Adrenal gland (tissue), 12 donors: Measurements from ENCODE around the gene ANO6. TPM values are rescaled to one million over a fixed set of nuclear protein-coding genes. Genes with fewer than 3 reads are reported as not detected.

Experiments used
- DNase-seq, 7 donors: peaks; one replicate each; pipeline ENCODE4 v3.0.0-alpha.2; 2019 to 2020
- H3K27ac ChIP-seq, 5 donors: fragments of 200-600 bp; sonication (generic) in 4 of 5; 1 replicate in 3 of 5; 2 replicates in 2 of 5; pipeline versions ENCODE4 v1.5.1 to v1.8.0; 2016 to 2020; ENCODE audit warnings: mild to moderate bottlenecking in 1 of 5
- H3K27me3 ChIP-seq: fragments of 200-600 bp; 2 replicates; pipeline ENCODE4 v1.8.0; 2021
- H3K36me3 ChIP-seq, 2 donors: fragments of 200-600 bp; replicated peaks in 1 of 2; 1 replicate in 1 of 2; 2 replicates in 1 of 2; pipeline versions ENCODE4 v1.5.1 to v1.8.0; 2018 to 2022
- H3K4me1 ChIP-seq, 2 donors: fragments of 200-600 bp; replicated peaks in 1 of 2; 1 replicate in 1 of 2; 2 replicates in 1 of 2; pipeline versions ENCODE4 v1.5.1 to v1.8.0; 2018 to 2021
- H3K4me3 ChIP-seq, 4 donors: fragments of 200-600 bp; sonication (generic) in 3 of 4; one replicate each; pipeline ENCODE4 v1.5.1; 2016 to 2018
- H3K9me3 ChIP-seq, 3 donors: fragments of 200-600 bp; sonication (generic) in 1 of 3; replicated peaks in 1 of 3; 1 replicate in 2 of 3; 2 replicates in 1 of 3; pipeline versions ENCODE4 v1.5.1 to v1.8.0; 2016 to 2021
- POLR2A ChIP-seq, 2 donors: fragments of 450-650 bp; IDR thresholded peaks; one replicate each; pipeline ENCODE4 v1.6.1; 2017; ENCODE audit warnings: antibody characterized with exemption in 2 of 2, mild to moderate bottlenecking in 2 of 2, moderate library complexity in 1 of 2
- WGBS, 4 donors: extraction: QIAGEN DNeasy Blood & Tissue Kit in 2 of 4; methylation state at CpG; one replicate each; pipeline versions ENCODE4 v1.1.5 to v1.1.7; 2013 to 2017; 5-methylcytosine and 5-hydroxymethylcytosine counted together
- intact Hi-C, 2 donors: fragments of 100-400 bp; cut with DNase I; formaldehyde crosslinking; loops; one replicate each; pipeline versions ENCODE4 v1.14.1 to v1.15.0; 2022 to 2023
- polyA plus RNA-seq, 3 donors: library from polyadenylated mRNA; stranded (reverse); fragments of 200-250 nt in 2 of 3; fragments of 350-450 nt in 1 of 3; fragmentation: Illumina TruSeq in 1 of 3; extraction: RNeasy Lipid Tissue Mini Kit (QIAGEN cat#74804) in 1 of 3; gene quantifications; one replicate each; pipeline ENCODE4 v1.2.3, GENCODE V29; 2013 to 2014
- total RNA-seq, 9 donors: library from RNA; depleted of rRNA in 4 of 9; stranded (reverse); fragments of >200 nt in 4 of 9; fragments of 120-200 nt in 1 of 9; fragmentation: NEBNext Ultra II Directional in 1 of 9; extraction: Animal tissue kit (Norgen Biotek cat#: 25700) in 1 of 9; gene quantifications; one replicate each; pipeline versions ENCODE4 v1.1.0 to v1.2.4, GENCODE V29; 2013 to 2023
- TF ChIP-seq, protein P1 (sequence below), 6 experiments: fragments of 450-650 bp in 4 of 6; fragments of 200-600 bp in 2 of 6; sonication (generic) in 1 of 6; IDR thresholded peaks; 1 replicate in 5 of 6; 2 replicates in 1 of 6; pipeline versions ENCODE4 v1.5.1 to v1.8.0; 2016 to 2021; ENCODE audit warnings: antibody characterized with exemption in 6 of 6, mild to moderate bottlenecking in 2 of 6, moderate library complexity in 1 of 6
- donor health status: healthy with polysubstance abuse.
- donor health status: Bipolar disorder and iron deficiency.
- donor health status: DM: yes; HTN: yes; CAD: no.
- donor health status: DM: no; HTN: no; CAD: no.
- donor health status: DM: no; HTN: no; CAD: no.
- donor health status: DM: yes; HTN: yes; CAD: no.

Gene ANO6
- total and polyA plus RNA-seq, 12 donors, result 7.5 to 92.3 (median 54.4) TPM

DNA sequence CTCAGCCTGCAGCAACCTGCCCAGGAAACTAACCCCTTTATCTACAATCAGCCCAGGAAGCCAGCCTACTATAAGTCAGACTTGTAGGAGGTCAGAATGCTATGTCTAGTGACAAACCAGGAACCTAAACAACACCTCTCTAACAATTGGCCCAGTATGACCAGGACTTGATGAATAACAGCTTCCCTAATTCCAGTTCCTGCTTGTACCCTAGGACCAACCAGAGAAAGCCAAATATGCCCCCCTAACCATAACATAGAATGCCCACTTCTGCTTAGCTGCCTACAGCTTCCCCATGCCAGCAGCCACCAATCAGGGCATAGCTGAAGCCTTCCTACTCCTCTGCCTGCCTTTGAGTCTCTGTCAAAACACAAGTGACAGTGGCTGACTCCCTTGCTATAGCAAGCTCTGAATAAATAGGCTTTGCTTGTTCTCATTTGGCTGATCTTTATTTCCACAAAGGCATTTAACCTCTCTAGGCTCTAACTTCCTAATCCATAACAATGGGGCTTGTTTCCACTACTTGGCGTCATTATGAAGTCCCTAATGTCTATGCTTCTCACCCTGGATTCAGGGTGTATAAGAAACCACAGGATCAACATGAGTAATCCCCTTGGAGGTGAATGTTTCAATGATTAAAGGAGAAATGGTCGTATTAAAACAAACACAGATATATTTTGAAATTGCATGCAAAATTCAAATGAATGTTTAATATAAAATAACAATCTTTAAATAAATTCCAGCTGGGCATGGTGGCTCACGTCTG, 220.2 kb downstream of the ANO6 start:
- intact Hi-C loops, result no loop called here
- TF ChIP-seq, protein P1, sequence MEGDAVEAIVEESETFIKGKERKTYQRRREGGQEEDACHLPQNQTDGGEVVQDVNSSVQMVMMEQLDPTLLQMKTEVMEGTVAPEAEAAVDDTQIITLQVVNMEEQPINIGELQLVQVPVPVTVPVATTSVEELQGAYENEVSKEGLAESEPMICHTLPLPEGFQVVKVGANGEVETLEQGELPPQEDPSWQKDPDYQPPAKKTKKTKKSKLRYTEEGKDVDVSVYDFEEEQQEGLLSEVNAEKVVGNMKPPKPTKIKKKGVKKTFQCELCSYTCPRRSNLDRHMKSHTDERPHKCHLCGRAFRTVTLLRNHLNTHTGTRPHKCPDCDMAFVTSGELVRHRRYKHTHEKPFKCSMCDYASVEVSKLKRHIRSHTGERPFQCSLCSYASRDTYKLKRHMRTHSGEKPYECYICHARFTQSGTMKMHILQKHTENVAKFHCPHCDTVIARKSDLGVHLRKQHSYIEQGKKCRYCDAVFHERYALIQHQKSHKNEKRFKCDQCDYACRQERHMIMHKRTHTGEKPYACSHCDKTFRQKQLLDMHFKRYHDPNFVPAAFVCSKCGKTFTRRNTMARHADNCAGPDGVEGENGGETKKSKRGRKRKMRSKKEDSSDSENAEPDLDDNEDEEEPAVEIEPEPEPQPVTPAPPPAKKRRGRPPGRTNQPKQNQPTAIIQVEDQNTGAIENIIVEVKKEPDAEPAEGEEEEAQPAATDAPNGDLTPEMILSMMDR (IDR thresholded peaks at IDR 0.05), result no peak
- TF ChIP-seq POLR2A (IDR thresholded peaks at IDR 0.05), result no peak
- Histone ChIP-seq H3K4me3 (no peak overlapping the region), H3K4me1 (no peaks in the 10 kb centered on the region), H3K9me3 (peaks cover 0 to 4% (median 0%) of the 10 kb centered on the region in 3 donors), H3K27ac (no peak overlapping the region), H3K27me3 (no peaks in the 10 kb centered on the region), H3K36me3 (no peaks in the 10 kb centered on the region)
- WGBS, 4 donors, result 86 to 90% (median 87%) methylated on average over 3 of the region's 3 CpGs
- DNase-seq, result no peak

DNA sequence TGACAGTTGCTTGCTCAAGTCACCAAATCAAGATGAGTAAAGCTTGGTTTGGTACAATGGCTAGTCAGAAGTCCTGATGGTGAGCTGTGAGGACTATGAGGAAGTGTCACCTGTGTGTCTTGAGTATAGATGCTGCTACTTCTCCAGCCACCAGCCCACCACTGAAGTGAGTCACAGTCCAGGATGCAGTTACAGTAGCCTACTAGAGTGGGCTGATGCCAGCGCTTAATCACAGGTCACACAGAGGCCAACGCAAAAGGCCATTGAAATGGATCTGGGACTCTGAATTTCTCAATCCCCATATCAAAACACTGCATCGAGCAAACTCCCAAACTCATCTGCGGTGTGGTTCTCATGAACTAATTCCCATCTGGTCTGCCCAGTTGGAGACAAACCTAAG, 223.1 kb downstream of the ANO6 start:
- intact Hi-C loops, result no loop called here

GRCh38 chr12:45446013-45446412, 230.1 kb downstream of the ANO6 start:
- no peak overlapping the region for H3K27ac ChIP-seq
- WGBS, 4 donors, result 70 to 100% (median 80%) methylated on average over 1 of the region's 1 CpG
- peaks cover 0 to 3% (median 0%) of the 10 kb centered on the region in 3 donors for H3K9me3 ChIP-seq
- intact Hi-C loops, result no loop called here
- H3K4me1 ChIP-seq, result no peaks in the 10 kb centered on the region
- H3K27me3 ChIP-seq, result no peaks in the 10 kb centered on the region
- H3K4me3 ChIP-seq, result no peak overlapping the region
- H3K36me3 ChIP-seq, result no peaks in the 10 kb centered on the region
- TF ChIP-seq POLR2A (IDR thresholded peaks at IDR 0.05), result no peak
- TF ChIP-seq, protein P1 (IDR thresholded peaks at IDR 0.05), result no peak
- DNase-seq, result no peak

More for the DNA sequence above, 223.1 kb downstream of the ANO6 start:
- H3K36me3 ChIP-seq, result no peaks in the 10 kb centered on the region
- DNase-seq, result no peak
- no peaks in the 10 kb centered on the region for H3K4me1 ChIP-seq
- TF ChIP-seq POLR2A (IDR thresholded peaks at IDR 0.05), result no peak
- TF ChIP-seq, protein P1 (IDR thresholded peaks at IDR 0.05), result no peak
- 95 to 100% (median 97%) methylated on average over 4 of the region's 4 CpGs for WGBS, 4 donors
- H3K4me3 ChIP-seq, result no peak overlapping the region
- peaks cover 0 to 6% (median 0%) of the 10 kb centered on the region in 3 donors for H3K9me3 ChIP-seq
- no peaks in the 10 kb centered on the region for H3K27me3 ChIP-seq
- no peak overlapping the region for H3K27ac ChIP-seq

- intact Hi-C loops, result no loop called here
- no peaks in the 10 kb centered on the region for H3K4me1 ChIP-seq
- H3K4me3 ChIP-seq, result no peak overlapping the region
- no peaks in the 10 kb centered on the region for H3K9me3 ChIP-seq
- no peak overlapping the region for H3K27ac ChIP-seq
- TF ChIP-seq, protein P1 (IDR thresholded peaks at IDR 0.05), result no peak
- TF ChIP-seq POLR2A (IDR thresholded peaks at IDR 0.05), result no peak
- no peaks in the 10 kb centered on the region for H3K36me3 ChIP-seq
- DNase-seq, result no peak
- no peaks in the 10 kb centered on the region for H3K27me3 ChIP-seq
- WGBS, 4 donors, result 10 to 46% (median 33%) methylated on average over 1 of the region's 1 CpG
These were observed 242.3 kb downstream of the ANO6 start for GRCh38 chr12:45458238-45458637.
